IMR-90 (cell line): ENCODE data around the gene FBXW8.

ENCODE experiments used
- CEBPB ChIP-seq: IDR thresholded peaks from 2 replicates; pipeline ENCODE4 v1.6.1; 2012; ENCODE audit warnings: low read depth, low read length, improper control_type of control experiment
- CTCF ChIP-seq: conservative IDR thresholded peaks from 2 replicates; pipeline ENCODE4 v1.5.1; 2012; ENCODE audit warnings: mild to moderate bottlenecking, low read depth, low read length, improper control_type of control experiment
- MAZ ChIP-seq: IDR thresholded peaks from 2 replicates; pipeline ENCODE4 v1.6.1; 2012; ENCODE audit warnings: low read depth, mild to moderate bottlenecking, low read length, improper control_type of control experiment, moderate library complexity, borderline replicate concordance
- MXI1 ChIP-seq: IDR thresholded peaks from 2 replicates; pipeline ENCODE4 v1.6.1; 2012; ENCODE audit warnings: low read depth, mild to moderate bottlenecking, low read length, moderate library complexity, borderline replicate concordance
- POLR2A ChIP-seq: IDR thresholded peaks from 2 replicates; pipeline ENCODE4 v1.6.1; 2012; ENCODE audit warnings: mild to moderate bottlenecking, low read depth, low read length
- RAD21 ChIP-seq: IDR thresholded peaks from 2 replicates; pipeline ENCODE4 v1.6.1; 2012; ENCODE audit warnings: low read length, improper control_type of control experiment
- RFX5 ChIP-seq: IDR thresholded peaks from 2 replicates; pipeline ENCODE4 v1.8.0; 2012; ENCODE audit warnings: low read depth, mild to moderate bottlenecking, low read length, moderate library complexity
- SMC3 ChIP-seq: fragments of 150-350 bp; IDR thresholded peaks from 2 replicates; pipeline ENCODE4 v1.6.1; 2016; ENCODE audit warnings: low read depth, mild to moderate bottlenecking, antibody characterized with exemption, low read length, moderate library complexity
- TF ChIP-seq, protein P1 (sequence below): fragments of 150-350 bp; IDR thresholded peaks from 2 replicates; pipeline ENCODE4 v1.6.1; 2017; ENCODE audit warnings: mild to moderate bottlenecking, antibody characterized with exemption, low read length, low read depth
- TF ChIP-seq, protein P2 (sequence below): fragments of 150-350 bp; IDR thresholded peaks from 2 replicates; pipeline ENCODE4 v1.6.1; 2016; ENCODE audit warnings: low read depth, mild to moderate bottlenecking, low read length, moderate library complexity, borderline replicate concordance

DNA sequence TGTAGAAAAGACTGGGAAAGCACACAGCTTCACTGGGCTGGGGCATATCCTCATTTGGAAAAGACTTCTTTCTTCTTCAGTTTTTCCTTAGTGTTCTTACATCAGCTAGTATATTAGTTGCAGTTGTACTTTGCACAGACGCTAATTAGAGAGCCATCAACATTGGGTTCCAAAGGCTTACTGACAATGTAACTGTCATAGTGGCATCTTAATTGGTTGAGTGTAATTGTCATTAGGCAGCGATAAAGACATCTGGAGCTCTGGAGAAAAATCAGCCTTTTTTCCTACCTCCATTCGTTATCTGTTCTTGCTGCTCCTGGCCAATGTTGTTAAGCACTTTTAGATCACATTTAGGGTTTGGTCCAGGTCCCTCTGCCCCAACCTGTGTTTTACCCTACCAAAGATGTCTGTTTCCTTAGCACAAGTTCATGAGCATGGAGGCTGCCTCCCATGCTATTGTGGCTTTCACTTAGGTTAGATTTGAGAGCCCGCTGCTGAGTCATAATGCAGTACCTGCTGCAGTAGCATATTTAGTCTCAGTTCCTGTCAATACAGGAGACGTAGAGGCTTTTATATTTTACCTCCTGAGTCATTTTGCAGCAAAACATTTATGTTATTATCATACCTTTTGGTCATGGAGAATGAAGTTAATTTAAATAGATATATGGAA, 49.2 kb downstream of the FBXW8 start:
- TF ChIP-seq POLR2A (no peak), CTCF (no peak), CEBPB (no peak), MXI1 (no peak), MAZ (no peak), SMC3 (no peak), RAD21 (no peak), RFX5 (no peak)
- TF ChIP-seq, protein P1, sequence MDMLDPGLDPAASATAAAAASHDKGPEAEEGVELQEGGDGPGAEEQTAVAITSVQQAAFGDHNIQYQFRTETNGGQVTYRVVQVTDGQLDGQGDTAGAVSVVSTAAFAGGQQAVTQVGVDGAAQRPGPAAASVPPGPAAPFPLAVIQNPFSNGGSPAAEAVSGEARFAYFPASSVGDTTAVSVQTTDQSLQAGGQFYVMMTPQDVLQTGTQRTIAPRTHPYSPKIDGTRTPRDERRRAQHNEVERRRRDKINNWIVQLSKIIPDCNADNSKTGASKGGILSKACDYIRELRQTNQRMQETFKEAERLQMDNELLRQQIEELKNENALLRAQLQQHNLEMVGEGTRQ: no peak
- TF ChIP-seq, protein P2, sequence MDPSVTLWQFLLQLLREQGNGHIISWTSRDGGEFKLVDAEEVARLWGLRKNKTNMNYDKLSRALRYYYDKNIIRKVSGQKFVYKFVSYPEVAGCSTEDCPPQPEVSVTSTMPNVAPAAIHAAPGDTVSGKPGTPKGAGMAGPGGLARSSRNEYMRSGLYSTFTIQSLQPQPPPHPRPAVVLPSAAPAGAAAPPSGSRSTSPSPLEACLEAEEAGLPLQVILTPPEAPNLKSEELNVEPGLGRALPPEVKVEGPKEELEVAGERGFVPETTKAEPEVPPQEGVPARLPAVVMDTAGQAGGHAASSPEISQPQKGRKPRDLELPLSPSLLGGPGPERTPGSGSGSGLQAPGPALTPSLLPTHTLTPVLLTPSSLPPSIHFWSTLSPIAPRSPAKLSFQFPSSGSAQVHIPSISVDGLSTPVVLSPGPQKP: no peak
